Activated CD4-positive, alpha-beta T cell treated with anti-CD3 and anti-CD28 coated beads, Interleukin-2, amount 50 U/mL, for 1 hour (primary cell): Measurements from ENCODE around the gene TBC1D3E.
"Not testable (repeated sequence)": the region's sequence is repeated elsewhere in the genome, so short reads cannot be mapped to it uniquely, and the experiment has no call there.

Experiments
- DNase-seq: peaks from one replicate; pipeline ENCODE4 v3.0.0-alpha.2; 2020

TBC1D3E gene

GRCh38 chr17:38127651-38128050, at the start of gene TBC1D3E:
Gene TBC1D3E, plus strand, starts transcription at chr17:38127951. Its CDS starts 1,545 bp downstream, at chr17:38129496.
- not testable (repeated sequence) for DNase-seq

- DNase-seq, result not testable (repeated sequence)
These were observed 40.4 kb upstream of the TBC1D3E start for GRCh38 chr17:38087344-38087743.

GRCh38 chr17:38088120-38088519, 39.6 kb upstream of the TBC1D3E start:
- not testable (repeated sequence) for DNase-seq

GRCh38 chr17:38094059-38094694, 33.6 kb upstream of the TBC1D3E start:
- not testable (repeated sequence) for DNase-seq

GRCh38 chr17:38099262-38099661, 28.5 kb upstream of the TBC1D3E start:
- not testable (repeated sequence) for DNase-seq

- not testable (repeated sequence) for DNase-seq
These were observed 7.9 kb upstream of the TBC1D3E start for GRCh38 chr17:38119829-38120228.

GRCh38 chr17:38134860-38135259, 7.1 kb downstream of the TBC1D3E start:
- not testable (repeated sequence) for DNase-seq
